ENCODE measurements around the gene IGF2R.

- TF ChIP-seq CTCF (IDR thresholded peaks at IDR 0.05) (no peak), POLR2A (IDR thresholded peaks at IDR 0.05) (no peak), POLR2AphosphoS5 (IDR thresholded peaks at IDR 0.05) (no peak)
These were observed 29.3 kb upstream of the IGF2R start for GRCh38 chr6:159939591-159940016.
